ENCODE measurements around the gene SLC28A1. TPM values are rescaled to one million over a fixed set of nuclear protein-coding genes. Genes with fewer than 3 reads are reported as not detected.

SLC28A1 gene
- total and polyA plus RNA-seq, 2 donors (not counting 1 experiment from before 2014, with no cell fraction given), result not detected

DNA sequence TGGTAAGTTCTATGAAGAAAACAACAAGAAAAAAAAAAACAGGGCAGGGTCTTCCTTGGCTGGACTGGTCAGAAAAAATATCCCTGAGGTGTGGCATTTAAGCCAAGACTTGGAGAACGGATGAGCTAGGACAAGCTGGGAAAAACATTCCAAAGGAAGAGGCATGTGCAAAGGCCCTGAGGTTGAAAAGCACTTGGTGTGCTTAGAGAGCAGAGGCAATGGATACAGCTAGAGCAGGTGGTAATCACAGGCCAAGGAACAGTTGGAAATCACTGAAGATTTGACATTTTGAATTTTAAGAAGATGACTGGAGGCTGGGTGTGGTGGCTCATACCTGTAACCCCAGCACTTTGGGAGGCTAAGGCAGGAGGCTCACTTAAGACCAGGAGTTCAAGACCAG lies 54.3 kb downstream of the SLC28A1 start:
- H3K27me3 ChIP-seq (replicated peaks in 1 of 4; ENCODE audit: control extremely low read depth in 1 of 4, control insufficient read depth in 3 of 4, insufficient read depth in 4 of 4, low read length in 3 of 4), result no peaks in the 10 kb centered on the region
- H3K9ac ChIP-seq (ENCODE audit: low read length), result no peak overlapping the region
- intact Hi-C loops (cut with micrococcal nuclease), result no loop called here
- H4K20me1 ChIP-seq (ENCODE audit: control insufficient read depth, insufficient read depth, low read length, poor library complexity, severe bottlenecking), result no peaks in the 10 kb centered on the region
- no peak overlapping the region for H3K27ac Mint-ChIP-seq
- peaks cover 0 to 5% (median 0%) of the 10 kb centered on the region in 3 donors for H3K9me3 ChIP-seq (ENCODE audit: control extremely low read depth in 1 of 3, control insufficient read depth in 2 of 3, insufficient read depth in 1 of 3, low read length in 2 of 3)
- 100% methylated on average over 1 of the region's 1 CpG for WGBS (ENCODE audit: insufficient coverage)
- no peak overlapping the region for H3K27ac ChIP-seq (ENCODE audit: low read length in 2 of 2)
- H3K36me3 ChIP-seq (replicated peaks in 1 of 2; ENCODE audit: control extremely low read depth in 1 of 2, control insufficient read depth in 1 of 2, extremely low read depth in 1 of 2, insufficient read depth in 2 of 2, low read length in 1 of 2), result no peaks in the 10 kb centered on the region
- ATAC-seq (ENCODE audit: low read depth) (no peak), DNase-seq (no peak)
- no peak overlapping the region for H2AFZ ChIP-seq (ENCODE audit: insufficient read depth, low read depth, low read length, poor library complexity, severe bottlenecking)
- no peaks in the 10 kb centered on the region for H3K79me2 ChIP-seq (ENCODE audit: control insufficient read depth, insufficient read depth, low read length)
- ChIA-PET POLR2A (no interaction called here), CTCF (interaction anchor here (0.6 to 0.9 kb wide), 2 partner anchors 9 to 28 kb away, joined by 3 to 4 read pairs; no protein-coding TSS in a partner anchor)
- H3K4me1 ChIP-seq (ENCODE audit: control insufficient read depth in 2 of 2, insufficient read depth in 2 of 2, low read length in 2 of 2), result no peaks in the 10 kb centered on the region
- H3K4me3 Mint-ChIP-seq, result no peak overlapping the region
- no peaks in the 10 kb centered on the region for H3K4me1 Mint-ChIP-seq
- TF ChIP-seq EZH2 (IDR thresholded peaks at IDR 0.05; ENCODE audit: borderline replicate concordance, insufficient read depth, low read depth, low read length, poor library complexity, severe bottlenecking), result no peak
- TF ChIP-seq, protein P1, sequence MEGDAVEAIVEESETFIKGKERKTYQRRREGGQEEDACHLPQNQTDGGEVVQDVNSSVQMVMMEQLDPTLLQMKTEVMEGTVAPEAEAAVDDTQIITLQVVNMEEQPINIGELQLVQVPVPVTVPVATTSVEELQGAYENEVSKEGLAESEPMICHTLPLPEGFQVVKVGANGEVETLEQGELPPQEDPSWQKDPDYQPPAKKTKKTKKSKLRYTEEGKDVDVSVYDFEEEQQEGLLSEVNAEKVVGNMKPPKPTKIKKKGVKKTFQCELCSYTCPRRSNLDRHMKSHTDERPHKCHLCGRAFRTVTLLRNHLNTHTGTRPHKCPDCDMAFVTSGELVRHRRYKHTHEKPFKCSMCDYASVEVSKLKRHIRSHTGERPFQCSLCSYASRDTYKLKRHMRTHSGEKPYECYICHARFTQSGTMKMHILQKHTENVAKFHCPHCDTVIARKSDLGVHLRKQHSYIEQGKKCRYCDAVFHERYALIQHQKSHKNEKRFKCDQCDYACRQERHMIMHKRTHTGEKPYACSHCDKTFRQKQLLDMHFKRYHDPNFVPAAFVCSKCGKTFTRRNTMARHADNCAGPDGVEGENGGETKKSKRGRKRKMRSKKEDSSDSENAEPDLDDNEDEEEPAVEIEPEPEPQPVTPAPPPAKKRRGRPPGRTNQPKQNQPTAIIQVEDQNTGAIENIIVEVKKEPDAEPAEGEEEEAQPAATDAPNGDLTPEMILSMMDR (IDR thresholded peaks at IDR 0.05), result no peak
- peaks cover 10% of the 10 kb centered on the region for H3K27me3 Mint-ChIP-seq
- H3K9me3 Mint-ChIP-seq (ENCODE audit: insufficient read depth), result no peaks in the 10 kb centered on the region
- H3K4me3 ChIP-seq (ENCODE audit: control extremely low read depth in 1 of 5, extremely low read depth in 1 of 5, insufficient read depth in 1 of 5, low read depth in 2 of 5, low read length in 4 of 5), result no peak overlapping the region
- no peak overlapping the region for H3K4me2 ChIP-seq (replicated peaks; ENCODE audit: low read depth, low read length, poor library complexity, severe bottlenecking)

- intact Hi-C loops (cut with micrococcal nuclease), result no loop called here
- no peak overlapping the region for H3K4me3 Mint-ChIP-seq
Measured at GRCh38 chr15:84940399-84940798, 55.9 kb downstream of the SLC28A1 start.

More at GRCh38 chr15:84940399-84940798, 55.9 kb downstream of the SLC28A1 start:
- no peak for ATAC-seq (ENCODE audit: low read depth)
- no peaks in the 10 kb centered on the region for H3K4me1 Mint-ChIP-seq
- H3K27me3 Mint-ChIP-seq, result peaks cover 10% of the 10 kb centered on the region
- H3K27ac Mint-ChIP-seq, result no peak overlapping the region
- Histone ChIP-seq H3K4me3 (ENCODE audit: control extremely low read depth in 1 of 5, extremely low read depth in 1 of 5, insufficient read depth in 1 of 5, low read depth in 2 of 5, low read length in 4 of 5) (no peak overlapping the region), H3K9ac (ENCODE audit: low read length) (no peak overlapping the region), H4K20me1 (ENCODE audit: control insufficient read depth, insufficient read depth, low read length, poor library complexity, severe bottlenecking) (no peaks in the 10 kb centered on the region), H3K4me1 (ENCODE audit: control insufficient read depth in 2 of 2, insufficient read depth in 2 of 2, low read length in 2 of 2) (no peaks in the 10 kb centered on the region), H3K9me3 (ENCODE audit: control extremely low read depth in 1 of 3, control insufficient read depth in 2 of 3, insufficient read depth in 1 of 3, low read length in 2 of 3) (peaks cover 0 to 5% (median 0%) of the 10 kb centered on the region in 3 donors), H3K27me3 (replicated peaks in 1 of 4; ENCODE audit: control extremely low read depth in 1 of 4, control insufficient read depth in 3 of 4, insufficient read depth in 4 of 4, low read length in 3 of 4) (no peaks in the 10 kb centered on the region), H2AFZ (ENCODE audit: insufficient read depth, low read depth, low read length, poor library complexity, severe bottlenecking) (no peak overlapping the region), H3K4me2 (replicated peaks; ENCODE audit: low read depth, low read length, poor library complexity, severe bottlenecking) (no peak overlapping the region), H3K27ac (ENCODE audit: low read length in 2 of 2) (no peak overlapping the region), H3K79me2 (ENCODE audit: control insufficient read depth, insufficient read depth, low read length) (no peaks in the 10 kb centered on the region), H3K36me3 (replicated peaks in 1 of 2; ENCODE audit: control extremely low read depth in 1 of 2, control insufficient read depth in 1 of 2, extremely low read depth in 1 of 2, insufficient read depth in 2 of 2, low read length in 1 of 2) (no peaks in the 10 kb centered on the region)
- WGBS (ENCODE audit: insufficient coverage), result no CpG with 5 or more reads among the region's 3 CpGs
- H3K9me3 Mint-ChIP-seq (ENCODE audit: insufficient read depth), result no peaks in the 10 kb centered on the region
- POLR2A ChIA-PET, result no interaction called here
- no peak for DNase-seq
- CTCF ChIA-PET, result interaction anchor here (1.1 to 1.7 kb wide), 2 partner anchors 12 to 369 kb away, joined by 3 to 6 read pairs; no protein-coding TSS in a partner anchor
- TF ChIP-seq, protein P1 (IDR thresholded peaks at IDR 0.05), result no peak
- TF ChIP-seq EZH2 (IDR thresholded peaks at IDR 0.05; ENCODE audit: borderline replicate concordance, insufficient read depth, low read depth, low read length, poor library complexity, severe bottlenecking), result no peak

Data from B cell (primary cell).